ENCODE data around the gene PSMB11.

PSMB11 gene

DNA sequence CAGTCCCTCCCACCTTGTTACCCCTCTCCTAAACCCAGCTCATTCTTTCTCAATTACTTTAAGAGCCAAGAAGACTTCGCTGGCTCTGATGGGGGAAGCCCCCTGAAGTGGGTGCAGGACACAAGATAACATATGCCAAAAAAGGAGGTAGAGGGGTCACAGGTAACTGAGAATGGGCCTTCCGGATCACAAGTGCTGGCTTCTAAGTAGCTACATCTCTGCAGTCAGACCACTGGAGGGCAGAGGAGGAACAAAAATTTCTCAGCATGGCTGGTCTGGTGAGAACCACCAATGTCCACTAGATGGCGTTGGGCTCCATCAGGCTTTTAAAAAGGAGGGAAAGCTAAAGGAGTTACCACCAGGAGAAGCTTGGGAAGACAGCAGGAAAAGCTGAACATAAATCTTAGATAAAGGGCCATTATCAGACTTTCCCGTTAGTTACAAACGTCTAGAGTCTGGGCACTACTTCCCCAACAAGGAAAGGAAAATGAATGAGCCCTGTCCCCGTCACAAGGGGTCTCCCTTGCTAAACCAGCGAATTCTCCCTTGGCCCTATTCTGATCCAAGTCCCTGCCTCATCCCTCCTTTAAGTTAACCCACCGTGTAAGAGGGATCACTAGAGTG, 26.9 kb downstream of the PSMB11 start:
- H3K9ac ChIP-seq = no peak overlapping the region

DNA sequence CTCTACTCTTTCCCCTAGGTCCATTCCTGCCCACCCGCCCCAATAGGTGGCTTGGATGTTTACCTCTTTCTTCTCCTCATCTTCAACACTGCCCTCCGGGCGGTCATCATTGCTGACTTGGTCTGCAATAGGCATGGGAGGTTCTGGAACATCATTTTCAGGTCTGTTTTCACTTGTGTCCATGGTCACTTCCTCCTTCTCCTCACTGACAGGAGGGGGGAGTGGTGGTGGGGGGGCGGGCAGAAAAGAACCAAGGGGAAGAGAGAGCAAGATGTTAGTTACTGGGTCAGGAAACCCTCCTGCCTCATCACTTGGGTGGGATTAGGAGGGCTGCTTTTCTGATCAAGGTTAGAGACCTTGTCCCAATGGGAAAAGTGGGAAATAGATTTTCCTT, 27.4 kb downstream of the PSMB11 start:
- H3K27me3 ChIP-seq (ENCODE audit: insufficient read depth, low read depth) = no peaks in the 10 kb centered on the region
- H3K9ac ChIP-seq = no peak overlapping the region

More for the DNA sequence above, 26.9 kb downstream of the PSMB11 start:
- Histone ChIP-seq H3K4me1 (ENCODE audit: low read depth, poor library complexity, severe bottlenecking) (peaks cover 17% of the 10 kb centered on the region), H3K4me2 (no peak overlapping the region), H3K27me3 (ENCODE audit: insufficient read depth, low read depth) (no peaks in the 10 kb centered on the region), H3K36me3 (ENCODE audit: insufficient read depth) (no peaks in the 10 kb centered on the region; the same call in 1 of the 2 replicates), H2AFZ (ENCODE audit: low read depth) (no peak overlapping the region), H3K27ac (no peak overlapping the region), H3K4me3 (IDR thresholded peaks at IDR 0.05; ENCODE audit: insufficient read depth, low read depth, low read length) (no peak overlapping the region), H4K20me1 (ENCODE audit: insufficient read depth) (no peaks in the 10 kb centered on the region), H3K79me2 (ENCODE audit: insufficient read depth, low read depth) (peaks cover 11% of the 10 kb centered on the region)
- TF ChIP-seq, protein P1, sequence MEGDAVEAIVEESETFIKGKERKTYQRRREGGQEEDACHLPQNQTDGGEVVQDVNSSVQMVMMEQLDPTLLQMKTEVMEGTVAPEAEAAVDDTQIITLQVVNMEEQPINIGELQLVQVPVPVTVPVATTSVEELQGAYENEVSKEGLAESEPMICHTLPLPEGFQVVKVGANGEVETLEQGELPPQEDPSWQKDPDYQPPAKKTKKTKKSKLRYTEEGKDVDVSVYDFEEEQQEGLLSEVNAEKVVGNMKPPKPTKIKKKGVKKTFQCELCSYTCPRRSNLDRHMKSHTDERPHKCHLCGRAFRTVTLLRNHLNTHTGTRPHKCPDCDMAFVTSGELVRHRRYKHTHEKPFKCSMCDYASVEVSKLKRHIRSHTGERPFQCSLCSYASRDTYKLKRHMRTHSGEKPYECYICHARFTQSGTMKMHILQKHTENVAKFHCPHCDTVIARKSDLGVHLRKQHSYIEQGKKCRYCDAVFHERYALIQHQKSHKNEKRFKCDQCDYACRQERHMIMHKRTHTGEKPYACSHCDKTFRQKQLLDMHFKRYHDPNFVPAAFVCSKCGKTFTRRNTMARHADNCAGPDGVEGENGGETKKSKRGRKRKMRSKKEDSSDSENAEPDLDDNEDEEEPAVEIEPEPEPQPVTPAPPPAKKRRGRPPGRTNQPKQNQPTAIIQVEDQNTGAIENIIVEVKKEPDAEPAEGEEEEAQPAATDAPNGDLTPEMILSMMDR (conservative IDR thresholded peaks at IDR 0.05; ENCODE audit: low read depth, low read length) = peak; percentile 90

DNA sequence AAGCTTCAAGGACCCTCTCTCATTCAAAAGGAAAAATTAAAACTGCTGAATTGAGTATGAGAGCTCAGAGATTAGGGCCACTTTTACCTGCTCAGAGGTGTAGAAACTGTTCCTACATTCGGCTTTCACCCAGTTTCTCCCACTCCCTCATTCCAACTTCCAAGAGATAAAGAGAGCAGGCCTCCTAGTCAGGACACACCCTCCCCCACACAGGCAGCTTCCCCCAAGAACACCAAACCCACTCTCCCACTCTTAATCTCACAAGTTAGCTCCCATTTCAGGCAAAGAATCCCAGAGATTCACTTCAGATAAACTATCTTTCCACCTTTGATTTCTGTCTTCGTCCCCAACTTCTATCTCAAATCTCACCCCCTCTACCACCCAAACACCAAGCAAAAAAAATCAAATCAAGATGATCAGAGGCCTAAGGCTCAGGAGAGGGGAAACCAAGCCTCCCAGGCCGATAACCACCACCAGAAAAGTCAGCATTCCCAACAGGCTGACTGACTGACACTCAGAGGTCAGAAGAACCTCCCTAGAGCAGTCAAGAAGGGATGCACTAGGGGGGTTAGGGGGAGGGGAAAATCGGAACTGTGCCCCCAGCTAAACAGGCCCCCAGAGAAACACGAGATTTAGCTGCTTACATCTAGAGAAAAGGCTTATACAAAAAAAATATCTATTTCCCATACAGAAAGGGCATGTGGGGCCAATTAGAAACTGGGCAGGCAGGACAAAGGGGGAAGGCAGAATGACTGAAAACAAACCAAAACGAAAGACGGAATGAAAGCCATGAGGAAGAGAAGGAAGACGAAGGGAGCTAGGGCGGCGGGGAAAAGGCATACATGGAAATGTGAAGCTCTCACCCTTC, 28.5 kb downstream of the PSMB11 start:
- H4K20me1 ChIP-seq (ENCODE audit: insufficient read depth) = no peaks in the 10 kb centered on the region
- peak overlapping the region; percentile 96 for H3K4me2 ChIP-seq
- H3K27me3 ChIP-seq (ENCODE audit: insufficient read depth, low read depth) = no peaks in the 10 kb centered on the region
- peak overlapping the region; percentile 42; the same call in 1 of the 2 replicates for H3K27ac ChIP-seq
- peaks cover 11% of the 10 kb centered on the region for H3K79me2 ChIP-seq (ENCODE audit: insufficient read depth, low read depth)
- TF ChIP-seq, protein P1 (conservative IDR thresholded peaks at IDR 0.05; ENCODE audit: low read depth, low read length) = no peak
- no peak overlapping the region for H2AFZ ChIP-seq (ENCODE audit: low read depth)
- peaks cover 17% of the 10 kb centered on the region for H3K4me1 ChIP-seq (ENCODE audit: low read depth, poor library complexity, severe bottlenecking)
- H3K9ac ChIP-seq = peak overlapping the region; percentile 68; the same call in 1 of the 2 replicates
- H3K4me3 ChIP-seq (IDR thresholded peaks at IDR 0.05; ENCODE audit: insufficient read depth, low read depth, low read length) = no peak overlapping the region
- H3K36me3 ChIP-seq (ENCODE audit: insufficient read depth) = no peaks in the 10 kb centered on the region

More for the DNA sequence above, 27.4 kb downstream of the PSMB11 start:
- Histone ChIP-seq H3K27ac (no peak overlapping the region), H3K4me3 (IDR thresholded peaks at IDR 0.05; ENCODE audit: insufficient read depth, low read depth, low read length) (no peak overlapping the region), H2AFZ (ENCODE audit: low read depth) (no peak overlapping the region), H3K79me2 (ENCODE audit: insufficient read depth, low read depth) (peaks cover 11% of the 10 kb centered on the region), H4K20me1 (ENCODE audit: insufficient read depth) (no peaks in the 10 kb centered on the region), H3K4me2 (no peak overlapping the region), H3K36me3 (ENCODE audit: insufficient read depth) (no peaks in the 10 kb centered on the region), H3K4me1 (ENCODE audit: low read depth, poor library complexity, severe bottlenecking) (peaks cover 17% of the 10 kb centered on the region)
- TF ChIP-seq, protein P1 (conservative IDR thresholded peaks at IDR 0.05; ENCODE audit: low read depth, low read length) = no peak

DNA sequence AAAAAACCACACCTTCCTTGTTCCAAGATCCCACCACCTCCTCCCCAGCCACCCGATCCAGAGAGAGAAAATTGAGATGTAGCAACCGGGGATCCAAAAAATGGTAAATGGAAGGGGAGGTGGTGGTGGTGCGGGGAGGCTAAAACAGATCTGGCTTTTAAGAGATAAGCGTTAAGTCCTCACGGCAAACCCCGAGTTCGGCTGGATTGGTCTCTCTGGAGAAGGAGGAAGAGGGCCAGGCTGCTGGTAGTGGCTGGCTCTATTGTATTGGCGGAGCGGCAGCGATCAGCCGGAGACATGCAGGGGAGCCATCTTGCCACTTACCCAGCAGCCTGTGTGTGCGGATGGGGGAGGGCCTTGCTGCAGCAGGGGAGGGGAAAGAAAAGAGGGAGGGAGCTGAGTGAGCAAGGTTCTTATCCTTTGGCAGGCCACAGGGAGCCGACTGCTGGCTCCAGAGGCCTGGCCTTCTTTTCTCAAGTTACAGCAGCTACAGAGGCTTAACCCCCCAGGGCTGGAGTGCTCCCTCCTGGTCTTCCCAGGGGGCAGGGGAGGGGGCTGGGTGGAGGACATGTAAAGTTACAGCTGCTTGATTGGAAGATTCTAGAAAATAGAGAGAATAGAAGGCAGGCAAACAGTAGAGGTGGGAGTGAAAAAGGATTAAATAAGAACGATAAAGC, 29.4 kb downstream of the PSMB11 start:
- Histone ChIP-seq H2AFZ (ENCODE audit: low read depth) (peak overlapping the region; percentile 20; the same call in 1 of the 2 replicates), H4K20me1 (ENCODE audit: insufficient read depth) (no peaks in the 10 kb centered on the region), H3K27me3 (ENCODE audit: insufficient read depth, low read depth) (no peaks in the 10 kb centered on the region), H3K9ac (peak overlapping the region; percentile 68; the same call in 1 of the 2 replicates), H3K4me3 (IDR thresholded peaks at IDR 0.05; ENCODE audit: insufficient read depth, low read depth, low read length) (no peak overlapping the region), H3K36me3 (ENCODE audit: insufficient read depth) (no peaks in the 10 kb centered on the region), H3K79me2 (ENCODE audit: insufficient read depth, low read depth) (peaks cover 11% of the 10 kb centered on the region), H3K4me2 (peak overlapping the region; percentile 96), H3K4me1 (ENCODE audit: low read depth, poor library complexity, severe bottlenecking) (peaks cover 17% of the 10 kb centered on the region), H3K27ac (peak overlapping the region; percentile 42; the same call in 1 of the 2 replicates)
- TF ChIP-seq, protein P1 (conservative IDR thresholded peaks at IDR 0.05; ENCODE audit: low read depth, low read length) = no peak
